ENCODE data around the gene RSPH4A. TPM values are rescaled to one million over a fixed set of nuclear protein-coding genes. Genes with fewer than 3 reads are reported as not detected.

Gene RSPH4A
- total and polyA plus RNA-seq, 2 of the 8 experiments (the other 6 are each of a cell fraction or from before 2014, with no cell fraction given) = 0.38 to 0.52 TPM

DNA sequence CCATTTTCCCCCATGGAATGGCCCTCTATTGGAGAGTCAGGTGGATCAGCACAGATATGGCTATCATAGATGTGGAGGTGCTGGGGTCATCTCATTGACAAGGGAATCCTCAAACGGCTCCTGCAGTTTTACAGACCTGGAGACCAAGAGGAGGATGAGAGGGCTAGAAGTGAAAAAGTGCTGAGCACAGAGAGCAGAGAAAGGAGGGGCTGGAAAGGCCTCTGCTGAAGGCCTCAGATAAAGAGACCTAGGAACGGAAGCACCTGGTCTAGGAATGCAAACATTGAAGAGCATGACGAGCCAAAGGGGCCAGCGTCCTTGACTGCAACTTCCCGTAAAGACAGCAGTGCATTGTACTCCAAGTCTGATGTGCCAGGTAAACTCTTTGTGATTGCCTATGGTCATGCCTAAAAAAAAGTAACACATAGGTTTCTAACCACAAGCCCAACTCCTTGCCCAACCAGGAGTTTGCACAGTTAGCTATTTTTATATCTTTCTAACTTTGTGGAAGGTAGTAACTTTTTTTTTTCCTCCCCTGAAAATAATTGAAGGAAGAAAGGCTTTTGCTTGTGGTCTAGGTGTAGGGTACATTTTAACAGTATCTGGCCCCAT lies 15.2 kb downstream of the RSPH4A start:
- Histone ChIP-seq H3K4me3 (ENCODE audit: extremely low read depth in 1 of 4, insufficient read depth in 2 of 4, low read depth in 3 of 4, low read length in 4 of 4) (no peak overlapping the region), H3K9me3 (ENCODE audit: insufficient read depth in 2 of 2, low read depth in 1 of 2, low read length in 1 of 2) (no peaks in the 10 kb centered on the region), H3K23me2 (ENCODE audit: low read depth, low read length) (no peaks in the 10 kb centered on the region), H3K79me2 (ENCODE audit: control insufficient read depth in 1 of 2, insufficient read depth in 2 of 2, low read length in 2 of 2) (no peaks in the 10 kb centered on the region), H2BK12ac (ENCODE audit: low read depth, low read length) (no peak overlapping the region), H3K18ac (ENCODE audit: extremely low read depth, low read length) (no peak overlapping the region), H3K4me1 (replicated peaks in 1 of 4; ENCODE audit: control insufficient read depth in 3 of 4, insufficient read depth in 4 of 4, low read length in 3 of 4) (no peaks in the 10 kb centered on the region), H3K23ac (ENCODE audit: insufficient read length) (no peak overlapping the region), H3K27ac (ENCODE audit: low read depth, low read length) (no peak overlapping the region), H3K79me1 (ENCODE audit: low read depth, low read length) (no peaks in the 10 kb centered on the region), H4K8ac (ENCODE audit: extremely low read depth, insufficient read depth, low read length) (no peak overlapping the region), H2AK5ac (ENCODE audit: low read depth, low read length) (no peak overlapping the region), H2BK120ac (replicated peaks; ENCODE audit: low read depth, low read length) (no peak overlapping the region), H2AFZ (ENCODE audit: low read length) (no peak overlapping the region), H4K5ac (ENCODE audit: insufficient read length, low read depth, low read length) (no peak overlapping the region), H3K56ac (replicated peaks; ENCODE audit: insufficient read length, low read depth, low read length) (no peak overlapping the region), H4K91ac (replicated peaks; ENCODE audit: insufficient read length, low read length) (no peak overlapping the region), H2BK20ac (ENCODE audit: low read length) (no peak overlapping the region), H3K36me3 (ENCODE audit: control insufficient read depth in 2 of 4, insufficient read depth in 4 of 4, low read length in 3 of 4) (no peaks in the 10 kb centered on the region), H3K4me2 (ENCODE audit: insufficient read depth in 1 of 2, low read depth in 2 of 2, low read length in 2 of 2) (no peak overlapping the region), H2BK5ac (ENCODE audit: low read depth, low read length) (no peak overlapping the region), H3K14ac (ENCODE audit: insufficient read length) (no peak overlapping the region), H3K4ac (replicated peaks; ENCODE audit: insufficient read length, low read depth, low read length) (no peak overlapping the region), H3K27me3 (replicated peaks in 1 of 4; ENCODE audit: control insufficient read depth in 3 of 4, extremely low read depth in 1 of 4, insufficient read depth in 3 of 4, low read length in 3 of 4) (no peaks in the 10 kb centered on the region), H2BK15ac (ENCODE audit: low read length) (no peak overlapping the region), H3K9ac (replicated peaks in 1 of 4; ENCODE audit: extremely low read depth in 1 of 4, low read depth in 3 of 4, low read length in 3 of 4) (no peak overlapping the region), H4K20me1 (replicated peaks in 1 of 2; ENCODE audit: control insufficient read depth in 1 of 2, insufficient read depth in 2 of 2, low read length in 2 of 2) (no peaks in the 10 kb centered on the region)
- ChIA-PET CTCF (ENCODE audit: partially characterized antibody) (interaction anchor here (0.6 to 1.8 kb wide), 7 partner anchors 14 to 92 kb away, joined by 3 to 7 read pairs (median 4); no protein-coding TSS in a partner anchor), POLR2A (ENCODE audit: partially characterized antibody) (interaction anchor here (1.1 to 1.6 kb wide), 3 partner anchors 15 to 260 kb away, joined by 3 to 6 read pairs (median 3); partner anchors contain the start of gene RSPH4A)
- no peak for FAIRE-seq
- DNase-seq (ENCODE audit: low read depth in 1 of 2, low spot score in 2 of 2) = no peak
- WGBS, 2 experiments (ENCODE audit: extremely low coverage in 1 of 2, insufficient coverage in 1 of 2, insufficient read length in 1 of 2, insufficient replicate concordance in 2 of 2, low coverage in 1 of 2, low lambda C conversion rate in 2 of 2, missing lambda C conversion rate in 1 of 2) = 90% methylated on average over 5 of the region's 5 CpGs; no CpG with 5 or more reads in 1 of the 2 experiments
- TF ChIP-seq SIRT6 (IDR thresholded peaks at IDR 0.05; ENCODE audit: low read length) (no peak), TAF7 (optimal IDR thresholded peaks at IDR 0.05; ENCODE audit: borderline replicate concordance, low read depth, low read length) (no peak), CTCF (IDR thresholded peaks at IDR 0.05; ENCODE audit: control extremely low read depth in 1 of 3, insufficient read depth in 1 of 3, low read depth in 1 of 3, low read length in 3 of 3) (no peak), ASH2L (IDR thresholded peaks at IDR 0.05; ENCODE audit: low read length) (no peak), TCF12 (IDR thresholded peaks at IDR 0.05; ENCODE audit: low read depth, low read length) (0 out of 2 replicates have a peak, but pooled peaks have one; percentile 33)

Measured in H1 (cell line).